GM19240 (cell line): ENCODE measurements around the gene CD226.
"Not testable (repeated sequence)": the region's sequence is repeated elsewhere in the genome, so short reads cannot be mapped to it uniquely, and the experiment has no call there.

Experiments
- DNase-seq: peaks from one replicate; pipeline ENCODE4 v3.0.0; 2011; ENCODE audit warnings: low spot score; ENCODE audit not compliant: insufficient read length

CD226 gene

GRCh38 chr18:69947361-69948133 lies at the start of gene CD226:
Gene CD226, minus strand, starts transcription at chr18:69947873. Its CDS starts 467 bp downstream, at chr18:69947406.
- no peak for DNase-seq

- no peak for DNase-seq
Measured at GRCh38 chr18:69996951-69997798, 49.5 kb upstream of the CD226 start.

- DNase-seq = no peak
Measured at GRCh38 chr18:69996417-69996816, 48.7 kb upstream of the CD226 start.

GRCh38 chr18:69995774-69996173 lies 48.1 kb upstream of the CD226 start:
- DNase-seq = no peak

- DNase-seq = no peak
Measured at GRCh38 chr18:69992776-69993175, 45.1 kb upstream of the CD226 start.

GRCh38 chr18:69987870-69988269 lies 40.2 kb upstream of the CD226 start:
- DNase-seq = no peak

- DNase-seq = no peak
Measured at GRCh38 chr18:69985239-69985638, 37.6 kb upstream of the CD226 start.

GRCh38 chr18:69982417-69982816 lies 34.7 kb upstream of the CD226 start:
- no peak for DNase-seq

- DNase-seq = no peak
Measured at GRCh38 chr18:69981948-69982347, 34.3 kb upstream of the CD226 start.

GRCh38 chr18:69980982-69981804 lies 33.5 kb upstream of the CD226 start:
- DNase-seq = no peak

- no peak for DNase-seq
Measured at GRCh38 chr18:69980509-69980908, 32.8 kb upstream of the CD226 start.

GRCh38 chr18:69978732-69979715 lies 31.4 kb upstream of the CD226 start:
- DNase-seq = no peak

GRCh38 chr18:69975294-69975693 lies 27.6 kb upstream of the CD226 start:
- DNase-seq = not testable (repeated sequence)

GRCh38 chr18:69974365-69974764 lies 26.7 kb upstream of the CD226 start:
- DNase-seq = no peak

GRCh38 chr18:69969491-69969890 lies 21.8 kb upstream of the CD226 start:
- DNase-seq = no peak

- DNase-seq = no peak
Measured at GRCh38 chr18:69968039-69968438, 20.4 kb upstream of the CD226 start.

- DNase-seq = no peak
Measured at GRCh38 chr18:69963196-69963595, 15.5 kb upstream of the CD226 start.

GRCh38 chr18:69961718-69962117 lies 14.0 kb upstream of the CD226 start:
- no peak for DNase-seq

GRCh38 chr18:69958422-69958821 lies 10.7 kb upstream of the CD226 start:
- no peak for DNase-seq

- DNase-seq = no peak
Measured at GRCh38 chr18:69957747-69958146, 10.1 kb upstream of the CD226 start.
